ENCODE measurements around the gene CACNA2D4. TPM values are rescaled to one million over a fixed set of nuclear protein-coding genes. Genes with fewer than 3 reads are reported as not detected.

Gene CACNA2D4
- total RNA-seq, 1 donor from 2014 or later, result 2.8 TPM

GRCh38 chr12:1801303-1801975 lies 117.0 kb downstream of the CACNA2D4 start:
- Mint-ChIP-seq H3K27ac (no peak overlapping the region), H3K9me3 (peaks cover 2% of the 10 kb centered on the region), H3K4me3 (no peak overlapping the region), H3K27me3 (no peaks in the 10 kb centered on the region), H3K4me1 (peaks cover 23% of the 10 kb centered on the region), H3K36me3 (ENCODE audit: low read depth) (no peaks in the 10 kb centered on the region)
- POLR2A ChIA-PET, result interaction anchor here (0.6 to 1.1 kb wide), 4 partner anchors 116 to 138 kb away, joined by 3 to 5 read pairs (median 4); partner anchors contain the start of gene CACNA2D4
- CTCF ChIA-PET, result interaction anchor here (0.8 to 10.4 kb wide), 3 partner anchors 134 to 148 kb away, joined by 4 to 205 read pairs (median 5); no protein-coding TSS in a partner anchor
- no peak for DNase-seq
- ATAC-seq (ENCODE audit: low read depth), result no peak
- TF ChIP-seq CTCF (IDR thresholded peaks at IDR 0.05), result no peak
- intact Hi-C loops (cut with micrococcal nuclease), result loop anchor here (1.0 to 2.0 kb wide), 3 partner anchors 123 to 483 kb away; no protein-coding TSS in a partner anchor

- Mint-ChIP-seq H3K4me1 (peaks cover 28% of the 10 kb centered on the region), H3K9me3 (peaks cover 2% of the 10 kb centered on the region), H3K36me3 (ENCODE audit: low read depth) (no peaks in the 10 kb centered on the region), H3K4me3 (peak overlapping the region; percentile 47), H3K27me3 (no peaks in the 10 kb centered on the region), H3K27ac (peak overlapping the region; percentile 71)
- CTCF ChIA-PET, result interaction anchor here (0.8 to 10.4 kb wide), 5 partner anchors 10 to 148 kb away, joined by 4 to 205 read pairs (median 4); no protein-coding TSS in a partner anchor
- intact Hi-C loops (cut with micrococcal nuclease), result loop anchor here (1.0 to 2.0 kb wide), 3 partner anchors 124 to 484 kb away; no protein-coding TSS in a partner anchor
- no peak for TF ChIP-seq CTCF (IDR thresholded peaks at IDR 0.05)
- DNase-seq, result peak; percentile 48
- POLR2A ChIA-PET, result interaction anchor here (0.6 to 1.1 kb wide), 5 partner anchors 117 to 139 kb away, joined by 3 to 5 read pairs (median 4); partner anchors contain the start of gene CACNA2D4
- peak; percentile 44 for ATAC-seq (ENCODE audit: low read depth)
These were observed 117.8 kb downstream of the CACNA2D4 start for GRCh38 chr12:1800401-1801302.

- CTCF ChIA-PET, result interaction anchor here (1.1 to 10.4 kb wide), 3 partner anchors 9 to 141 kb away, joined by 4 to 205 read pairs (median 4); no protein-coding TSS in a partner anchor
These were observed 118.5 kb downstream of the CACNA2D4 start for GRCh38 chr12:1799882-1800400.

More at GRCh38 chr12:1799882-1800400, 118.5 kb downstream of the CACNA2D4 start:
- Mint-ChIP-seq H3K4me1 (peaks cover 31% of the 10 kb centered on the region), H3K36me3 (ENCODE audit: low read depth) (no peaks in the 10 kb centered on the region), H3K9me3 (peaks cover 2% of the 10 kb centered on the region), H3K4me3 (no peak overlapping the region), H3K27me3 (no peaks in the 10 kb centered on the region), H3K27ac (no peak overlapping the region)
- intact Hi-C loops (cut with micrococcal nuclease), result loop anchor here (2.0 to 5.0 kb wide), 2 partner anchors 485 to 982 kb away; no protein-coding TSS in a partner anchor
- TF ChIP-seq CTCF (IDR thresholded peaks at IDR 0.05), result no peak
- POLR2A ChIA-PET, result interaction anchor here (1.0 kb wide), 1 partner anchor 140 kb away, joined by 4 read pairs; no protein-coding TSS in a partner anchor
- DNase-seq (no peak), ATAC-seq (ENCODE audit: low read depth) (no peak)
